Mesenchymal stem cell (in vitro differentiated cells and primary cell): ENCODE data around the gene C2CD2.

Experiments
- DNase-seq: peaks from one replicate; pipeline ENCODE4 v3.0.0-alpha.2; 2013
- H2AFZ ChIP-seq: one replicate; pipeline ENCODE4 v1.6.1; 2013; ENCODE audit warnings: low read depth, mild to moderate bottlenecking, control low read depth, inconsistent platforms, low read length, moderate library complexity
- H2AK5ac ChIP-seq: 2 replicates; pipeline ENCODE4 v1.6.1; 2013; ENCODE audit warnings: low read length, moderate library complexity, mild to moderate bottlenecking, inconsistent platforms; ENCODE audit not compliant: severe bottlenecking
- H2BK120ac ChIP-seq: one replicate; pipeline ENCODE4 v1.6.1; 2013; ENCODE audit warnings: low read depth, mild to moderate bottlenecking, inconsistent platforms, low read length, moderate library complexity
- H2BK12ac ChIP-seq, 2 experiments: one replicate each; pipeline ENCODE4 v1.6.1; 2013; ENCODE audit warnings: inconsistent platforms in 2 of 2, low read length in 2 of 2, mild to moderate bottlenecking in 2 of 2, moderate library complexity in 2 of 2, control low read depth in 1 of 2
- H2BK15ac ChIP-seq: one replicate; pipeline ENCODE4 v1.6.1; 2013; ENCODE audit warnings: mild to moderate bottlenecking, low read depth, inconsistent platforms; ENCODE audit not compliant: poor library complexity, severe bottlenecking
- H2BK5ac ChIP-seq: 2 replicates; pipeline ENCODE4 v1.6.1; 2013; ENCODE audit warnings: low read depth, mild to moderate bottlenecking, low read length, control low read depth, inconsistent platforms; ENCODE audit not compliant: poor library complexity, severe bottlenecking
- H3K14ac ChIP-seq, 2 experiments: one replicate each; pipeline ENCODE4 v1.6.1; 2013; ENCODE audit warnings: inconsistent platforms in 2 of 2, low read length in 2 of 2, control low read depth in 1 of 2, mild to moderate bottlenecking in 1 of 2, moderate library complexity in 1 of 2
- H3K18ac ChIP-seq, 2 experiments: one replicate each; pipeline ENCODE4 v1.6.1; 2013; ENCODE audit warnings: inconsistent platforms in 2 of 2, low read length in 2 of 2, control low read depth in 1 of 2, low read depth in 1 of 2, mild to moderate bottlenecking in 1 of 2
- H3K23ac ChIP-seq, 2 experiments: one replicate each; pipeline ENCODE4 v1.6.1; 2013; ENCODE audit warnings: inconsistent platforms in 2 of 2, low read length in 2 of 2, mild to moderate bottlenecking in 2 of 2, moderate library complexity in 2 of 2, control low read depth in 1 of 2
- H3K27ac ChIP-seq: 2 replicates; pipeline ENCODE4 v1.5.1; 2013; ENCODE audit warnings: mild to moderate bottlenecking, moderate library complexity, low read length, control low read depth, inconsistent platforms; ENCODE audit not compliant: poor library complexity, severe bottlenecking
- H3K27me3 ChIP-seq, 2 experiments: 2 replicates each; pipeline versions ENCODE4 v1.6.1 to v1.7.0; 2013; ENCODE audit warnings: low read length in 2 of 2, mild to moderate bottlenecking in 2 of 2, moderate library complexity in 2 of 2, control low read depth in 1 of 2, inconsistent platforms in 1 of 2; ENCODE audit not compliant: control insufficient read depth in 1 of 2, insufficient read depth in 1 of 2
- H3K36me3 ChIP-seq, 2 experiments: 2 replicates each; pipeline versions ENCODE4 v1.6.1 to v1.7.0; 2013; ENCODE audit warnings: low read length in 2 of 2, control low read depth in 1 of 2, inconsistent platforms in 1 of 2, low read depth in 1 of 2, mild to moderate bottlenecking in 1 of 2; ENCODE audit not compliant: insufficient read depth in 2 of 2, control insufficient read depth in 1 of 2
- H3K4ac ChIP-seq, 2 experiments: one replicate each; pipeline ENCODE4 v1.6.1; 2013; ENCODE audit warnings: inconsistent platforms in 2 of 2, low read length in 2 of 2, mild to moderate bottlenecking in 2 of 2, moderate library complexity in 2 of 2, control low read depth in 1 of 2, low read depth in 1 of 2
- H3K4me1 ChIP-seq: 2 replicates; pipeline ENCODE4 v1.6.1; 2013; ENCODE audit warnings: low read depth, low read length, control low read depth; ENCODE audit not compliant: control insufficient read depth, insufficient read depth
- H3K4me2 ChIP-seq: 2 replicates; pipeline ENCODE4 v1.6.1; 2013; ENCODE audit warnings: low read length, mild to moderate bottlenecking, inconsistent platforms; ENCODE audit not compliant: poor library complexity, severe bottlenecking
- H3K4me3 ChIP-seq, 2 experiments: 2 replicates each; pipeline versions ENCODE4 v1.5.1 to v1.7.0; 2013; ENCODE audit warnings: low read length in 2 of 2, mild to moderate bottlenecking in 2 of 2, control low read depth in 1 of 2, low read depth in 1 of 2; ENCODE audit not compliant: insufficient read depth in 1 of 2
- H3K79me1 ChIP-seq: replicated peaks from 2 replicates; pipeline ENCODE4 v1.6.1; 2013; ENCODE audit warnings: mild to moderate bottlenecking, control low read depth, low read length, inconsistent platforms; ENCODE audit not compliant: poor library complexity, severe bottlenecking
- H3K9ac ChIP-seq: 2 replicates; pipeline ENCODE4 v1.7.0; 2013; ENCODE audit warnings: mild to moderate bottlenecking, low read length, moderate library complexity
- H3K9me3 ChIP-seq: 2 replicates; pipeline ENCODE4 v1.7.0; 2013; ENCODE audit warnings: mild to moderate bottlenecking, low read length; ENCODE audit not compliant: control insufficient read depth
- H4K8ac ChIP-seq: one replicate; pipeline ENCODE4 v1.6.1; 2013; ENCODE audit warnings: inconsistent platforms, mild to moderate bottlenecking, low read length, moderate library complexity
- H4K91ac ChIP-seq: one replicate; pipeline ENCODE4 v1.6.1; 2013; ENCODE audit warnings: mild to moderate bottlenecking, low read length, inconsistent platforms
- WGBS: methylation state at CpG from one replicate; pipeline ENCODE4 v1.1.7; 2013; ENCODE audit warnings: mixed read lengths; 5-methylcytosine and 5-hydroxymethylcytosine counted together

Gene C2CD2

DNA sequence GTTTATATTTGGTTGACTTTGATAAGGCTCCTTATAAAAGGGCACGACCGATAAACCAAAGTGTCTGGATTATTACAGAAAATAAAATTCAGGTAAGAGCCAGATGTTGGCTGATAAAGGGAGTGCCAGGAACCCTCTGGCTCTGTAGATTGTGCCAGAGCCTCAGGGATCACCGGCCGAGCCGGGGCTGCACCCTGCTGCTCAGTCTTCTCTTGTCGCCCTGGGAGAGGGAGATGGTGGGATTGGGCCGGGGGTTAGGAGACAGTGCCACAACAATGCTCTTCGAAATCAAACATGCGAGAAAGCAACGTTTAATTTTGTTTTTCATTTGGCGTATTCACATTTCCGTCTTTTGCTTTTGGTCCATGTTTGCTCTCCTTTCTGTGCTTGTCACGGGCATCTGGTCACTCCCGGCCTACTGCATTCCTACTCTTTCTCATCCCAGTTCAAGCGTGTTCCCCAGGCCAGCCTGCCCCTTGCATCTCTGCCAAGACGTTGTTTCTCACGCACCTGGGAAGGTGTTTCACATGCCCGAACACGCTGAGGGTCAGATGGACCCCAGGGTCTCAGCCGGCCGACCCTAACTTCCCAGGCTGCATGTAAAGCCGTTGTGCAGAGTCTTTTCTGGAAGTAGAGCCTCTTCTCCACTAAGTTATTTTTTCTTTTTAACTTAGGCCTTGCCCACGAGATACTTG is 18.8 kb upstream of the C2CD2 start:
- Histone ChIP-seq H3K4ac (no peak overlapping the region), H3K9me3 (no peaks in the 10 kb centered on the region), H3K27me3 (peaks cover 0 to 7% of the 10 kb centered on the region in 2 experiments), H3K36me3 (no peaks in the 10 kb centered on the region), H3K4me1 (peaks cover 5% of the 10 kb centered on the region), H3K14ac (no peak overlapping the region), H2BK5ac (no peak overlapping the region), H3K9ac (no peak overlapping the region), H2BK120ac (no peak overlapping the region), H4K8ac (no peak overlapping the region), H4K91ac (no peak overlapping the region), H3K18ac (no peak overlapping the region), H3K4me3 (no peak overlapping the region), H2AK5ac (no peak overlapping the region), H2BK12ac (no peak overlapping the region), H3K27ac (no peak overlapping the region), H2AFZ (no peak overlapping the region), H3K23ac (no peak overlapping the region), H3K4me2 (no peak overlapping the region), H3K79me1 (no peaks in the 10 kb centered on the region), H2BK15ac (no peak overlapping the region)
- 95% methylated on average over 23 of the region's 23 CpGs for whole genome bisulfite sequencing
- no peak for DNase-seq

DNA sequence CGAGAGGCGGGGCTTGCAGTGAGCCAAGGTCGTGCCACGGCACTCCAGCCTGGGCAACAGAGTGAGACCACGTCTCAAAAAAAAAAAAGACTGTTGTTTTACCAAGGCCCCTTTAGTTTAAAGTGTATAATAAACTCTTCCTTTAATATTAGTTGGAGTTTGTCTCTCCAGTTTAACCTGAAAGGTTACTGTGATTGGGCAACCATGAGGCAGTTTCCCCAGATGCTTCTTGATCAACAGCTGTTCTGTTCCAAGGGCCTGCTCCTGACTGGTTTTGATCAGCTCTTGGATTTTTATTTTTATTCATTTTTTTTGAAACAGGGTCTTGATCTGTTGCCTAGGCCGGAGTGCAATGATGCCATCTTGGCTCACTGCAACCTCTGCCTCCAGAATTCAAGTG is 18.1 kb upstream of the C2CD2 start:
- H2BK5ac ChIP-seq = no peak overlapping the region

DNA sequence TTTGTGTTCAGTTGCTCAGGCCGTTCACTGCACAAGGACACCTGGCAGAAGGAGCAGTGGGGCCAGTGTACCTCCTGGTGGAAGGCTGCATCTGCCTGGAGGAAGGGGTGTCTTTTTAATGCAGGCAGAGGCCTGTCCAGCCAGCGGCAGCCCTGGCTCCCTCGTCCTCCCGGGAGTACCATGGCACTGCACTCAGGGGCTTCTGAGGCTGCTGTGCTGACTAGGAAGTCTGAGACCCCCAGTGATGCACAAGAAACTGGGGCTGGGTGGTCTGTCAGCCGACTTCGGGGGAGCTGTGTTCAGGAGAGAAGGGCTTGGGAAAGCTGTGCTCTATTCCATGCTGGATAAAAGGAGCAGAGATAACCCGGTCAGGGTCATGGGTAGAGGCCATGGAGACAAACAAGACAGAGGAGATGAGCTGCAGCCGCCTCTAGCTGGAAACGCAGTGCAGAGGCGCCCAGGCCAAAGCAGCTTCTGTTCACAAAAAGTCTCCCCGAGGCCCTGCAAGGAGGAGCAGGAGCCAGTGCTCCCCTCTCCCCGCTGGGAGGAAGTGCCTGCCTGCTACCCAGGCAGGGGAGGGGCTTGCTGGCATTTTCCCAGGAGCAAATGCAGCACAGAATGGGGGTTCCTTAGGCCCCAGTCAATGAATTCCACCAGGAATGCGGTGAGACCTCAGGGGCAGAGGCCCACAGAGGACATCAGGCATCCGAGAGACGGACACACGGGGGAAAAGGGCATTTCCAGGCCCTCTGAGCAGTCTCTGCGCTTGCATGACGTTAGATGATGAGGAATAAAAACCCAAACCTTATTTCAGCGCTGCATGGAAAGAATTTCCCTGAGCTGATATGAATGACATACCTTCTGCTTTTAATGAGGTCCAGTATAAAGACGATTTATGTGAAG is 17.2 kb upstream of the C2CD2 start:
- Histone ChIP-seq H3K79me1 (no peaks in the 10 kb centered on the region), H3K9ac (no peak overlapping the region)

More for the DNA sequence above, 18.1 kb upstream of the C2CD2 start:
- Histone ChIP-seq H2BK15ac (no peak overlapping the region), H3K4me3 (no peak overlapping the region), H3K79me1 (no peaks in the 10 kb centered on the region), H2BK12ac (no peak overlapping the region), H3K27me3 (peaks cover 0 to 7% of the 10 kb centered on the region in 2 experiments), H3K9me3 (no peaks in the 10 kb centered on the region), H3K4me1 (peaks cover 5% of the 10 kb centered on the region), H2AFZ (no peak overlapping the region), H3K14ac (no peak overlapping the region), H3K18ac (no peak overlapping the region), H3K23ac (no peak overlapping the region), H3K9ac (no peak overlapping the region), H4K8ac (no peak overlapping the region), H3K27ac (no peak overlapping the region), H3K36me3 (no peaks in the 10 kb centered on the region), H2BK120ac (no peak overlapping the region), H3K4me2 (no peak overlapping the region), H4K91ac (no peak overlapping the region), H2AK5ac (no peak overlapping the region), H3K4ac (no peak overlapping the region)
- WGBS = 95% methylated on average over 1 of the region's 6 CpGs
- DNase-seq = no peak

DNA sequence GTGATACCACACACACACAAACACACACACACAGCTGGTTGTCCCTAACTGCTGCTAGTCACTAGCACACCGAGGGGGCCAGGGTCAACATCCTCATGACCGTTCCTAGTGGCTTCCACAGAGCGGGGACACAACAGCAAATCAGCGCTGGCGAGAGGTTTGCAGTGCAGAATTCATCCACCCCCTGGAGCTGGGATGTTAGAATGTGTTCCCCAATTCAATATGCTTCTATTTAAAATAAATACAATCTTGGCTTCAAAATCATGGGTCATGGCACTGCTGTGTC is 16.2 kb upstream of the C2CD2 start:
- WGBS = 69% methylated on average over 3 of the region's 5 CpGs
- Histone ChIP-seq H3K79me1 (no peaks in the 10 kb centered on the region), H3K4me1 (peaks cover 5% of the 10 kb centered on the region), H2BK120ac (no peak overlapping the region), H2AFZ (no peak overlapping the region), H3K4ac (no peak overlapping the region), H2BK15ac (no peak overlapping the region), H3K27ac (no peak overlapping the region), H3K36me3 (no peaks in the 10 kb centered on the region), H4K8ac (no peak overlapping the region), H2AK5ac (no peak overlapping the region), H3K18ac (no peak overlapping the region), H3K14ac (no peak overlapping the region), H4K91ac (no peak overlapping the region), H3K9me3 (no peaks in the 10 kb centered on the region), H2BK12ac (peak overlapping the region in 1 of 2 experiments; percentile 42), H2BK5ac (no peak overlapping the region), H3K23ac (no peak overlapping the region), H3K9ac (no peak overlapping the region), H3K4me3 (no peak overlapping the region), H3K4me2 (no peak overlapping the region), H3K27me3 (peaks cover 2 to 7% of the 10 kb centered on the region in 2 experiments)
- no peak for DNase-seq

More for the DNA sequence above, 17.2 kb upstream of the C2CD2 start:
- peaks cover 0 to 7% of the 10 kb centered on the region in 2 experiments for H3K27me3 ChIP-seq
- no peak overlapping the region for H4K91ac ChIP-seq
- no peak overlapping the region for H3K4ac ChIP-seq
- no peaks in the 10 kb centered on the region for H3K9me3 ChIP-seq
- H3K23ac ChIP-seq = no peak overlapping the region
- no peak overlapping the region for H3K4me3 ChIP-seq
- no peak overlapping the region for H2BK5ac ChIP-seq
- H2BK12ac ChIP-seq = no peak overlapping the region
- H2BK120ac ChIP-seq = no peak overlapping the region
- H3K14ac ChIP-seq = no peak overlapping the region
- no peak overlapping the region for H2BK15ac ChIP-seq
- no peak overlapping the region for H3K27ac ChIP-seq
- no peak overlapping the region for H3K18ac ChIP-seq
- peaks cover 5% of the 10 kb centered on the region for H3K4me1 ChIP-seq
- no peaks in the 10 kb centered on the region for H3K36me3 ChIP-seq
- no peak overlapping the region for H4K8ac ChIP-seq
- H2AFZ ChIP-seq = no peak overlapping the region
- H2AK5ac ChIP-seq = no peak overlapping the region
- 85% methylated on average over 20 of the region's 20 CpGs for WGBS
- DNase-seq = no peak
- no peak overlapping the region for H3K4me2 ChIP-seq
